GDM1 (cell line): Measurements from ENCODE around the gene MYOM3.

Source experiments
- DNase-seq: peaks from one replicate; lab custom pipeline; 2025; lab: John Stamatoyannopoulos, UW

Gene MYOM3

DNA sequence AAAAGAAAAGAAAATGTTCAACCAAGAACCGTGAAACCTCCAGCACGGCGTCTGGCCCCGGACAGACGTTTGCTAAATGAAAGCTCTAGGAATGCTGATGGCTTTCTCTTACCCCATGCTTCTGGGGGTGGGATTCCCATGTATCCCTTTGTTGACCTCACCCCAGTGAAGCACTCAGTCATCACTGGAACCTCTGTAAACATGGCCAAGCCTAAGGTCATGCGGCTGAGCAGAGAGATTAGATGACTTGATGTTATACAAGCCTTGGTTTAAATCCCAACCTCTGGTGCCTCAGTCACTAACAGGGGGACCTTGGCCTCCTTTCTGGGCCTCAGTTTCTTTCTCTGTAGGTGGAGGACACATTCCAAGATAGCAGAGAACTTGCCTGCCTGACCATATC is 2.8 kb upstream of the MYOM3 start:
- no peak for DNase-seq

DNA sequence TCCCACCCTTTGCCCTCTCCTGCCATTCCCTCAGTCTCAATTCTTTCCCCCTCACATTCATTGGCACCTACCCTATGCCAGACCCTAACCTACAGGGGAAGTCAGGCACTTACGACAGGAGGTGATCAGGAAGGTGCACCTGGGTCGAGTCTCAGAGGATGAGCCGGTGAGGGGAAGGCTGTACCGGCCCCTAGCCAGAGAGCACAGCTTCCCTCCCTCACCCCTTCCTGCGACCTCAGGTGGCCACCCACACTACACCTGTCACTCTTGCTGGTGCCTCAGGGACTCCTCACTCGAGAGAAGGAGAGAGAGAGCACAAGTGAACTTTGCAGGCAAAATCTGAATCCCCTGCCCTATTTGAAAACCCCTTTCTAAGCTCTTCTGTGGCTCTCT is 1.7 kb upstream of the MYOM3 start:
- no peak for DNase-seq

DNA sequence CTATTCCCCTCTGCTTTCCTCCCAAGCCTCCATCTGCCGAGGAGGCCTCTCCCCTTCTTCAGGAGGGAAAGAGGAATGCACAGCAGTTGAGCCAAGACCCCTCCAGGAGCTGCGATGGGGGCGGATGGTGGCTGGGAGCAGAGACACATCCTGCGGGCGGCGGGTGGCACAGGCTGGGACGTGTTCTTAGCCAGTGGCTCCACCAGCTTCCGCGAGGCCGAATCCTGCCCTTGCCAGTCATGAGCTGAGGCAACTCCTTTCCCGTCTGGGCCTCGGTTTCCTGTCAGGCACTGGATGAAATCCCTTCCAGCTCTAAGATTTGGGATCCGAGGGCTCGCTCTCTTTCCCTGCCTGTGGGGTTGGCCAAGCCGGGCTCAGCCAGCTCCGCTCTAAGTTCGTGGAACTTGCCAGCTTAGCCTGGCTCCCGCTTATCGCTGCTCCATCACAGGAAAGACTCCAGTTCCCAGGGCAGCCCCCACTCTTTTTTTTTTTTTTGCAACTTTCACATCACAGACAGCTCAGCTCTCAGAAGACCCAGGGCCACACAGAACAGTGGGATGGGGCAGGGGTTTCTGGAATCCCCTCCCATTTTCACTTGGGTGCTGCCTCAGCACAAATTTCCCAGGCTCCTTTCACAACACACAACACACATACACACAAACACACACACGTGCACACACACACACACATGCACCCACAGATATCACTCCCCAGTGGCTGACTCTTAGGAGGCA is 506 bp downstream of the MYOM3 start:
- DNase-seq: no peak

DNA sequence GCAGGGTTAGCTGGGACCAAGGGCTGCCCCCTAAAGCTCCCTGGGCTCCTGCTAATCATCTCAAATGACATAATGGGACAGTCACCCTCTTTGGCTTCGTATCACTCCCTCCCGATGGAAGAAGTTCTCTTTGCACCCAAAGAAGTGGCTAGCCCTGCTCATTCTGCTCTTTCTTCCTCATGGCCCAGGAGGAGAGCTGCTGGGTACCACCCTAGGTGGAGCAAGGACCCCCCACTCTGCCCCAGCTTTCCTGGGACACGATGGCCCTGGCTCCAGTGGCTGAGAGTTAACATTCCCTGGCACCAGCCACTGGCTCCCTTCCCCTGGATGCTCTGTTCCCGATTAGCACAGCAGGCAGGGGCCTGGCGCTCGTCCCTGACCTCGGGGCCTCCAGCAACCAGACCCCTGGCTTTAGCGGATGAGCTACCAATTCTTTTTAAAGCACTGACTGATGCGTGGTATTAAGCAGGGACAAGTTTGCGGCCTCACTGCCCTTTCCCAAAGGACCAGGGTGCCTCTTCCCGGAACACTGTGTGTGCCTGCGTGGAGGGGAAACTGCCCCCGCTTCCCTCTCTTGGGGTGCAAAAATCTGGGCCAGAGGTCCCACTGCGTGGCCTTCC is 1.2 kb downstream of the MYOM3 start:
- no peak for DNase-seq

DNA sequence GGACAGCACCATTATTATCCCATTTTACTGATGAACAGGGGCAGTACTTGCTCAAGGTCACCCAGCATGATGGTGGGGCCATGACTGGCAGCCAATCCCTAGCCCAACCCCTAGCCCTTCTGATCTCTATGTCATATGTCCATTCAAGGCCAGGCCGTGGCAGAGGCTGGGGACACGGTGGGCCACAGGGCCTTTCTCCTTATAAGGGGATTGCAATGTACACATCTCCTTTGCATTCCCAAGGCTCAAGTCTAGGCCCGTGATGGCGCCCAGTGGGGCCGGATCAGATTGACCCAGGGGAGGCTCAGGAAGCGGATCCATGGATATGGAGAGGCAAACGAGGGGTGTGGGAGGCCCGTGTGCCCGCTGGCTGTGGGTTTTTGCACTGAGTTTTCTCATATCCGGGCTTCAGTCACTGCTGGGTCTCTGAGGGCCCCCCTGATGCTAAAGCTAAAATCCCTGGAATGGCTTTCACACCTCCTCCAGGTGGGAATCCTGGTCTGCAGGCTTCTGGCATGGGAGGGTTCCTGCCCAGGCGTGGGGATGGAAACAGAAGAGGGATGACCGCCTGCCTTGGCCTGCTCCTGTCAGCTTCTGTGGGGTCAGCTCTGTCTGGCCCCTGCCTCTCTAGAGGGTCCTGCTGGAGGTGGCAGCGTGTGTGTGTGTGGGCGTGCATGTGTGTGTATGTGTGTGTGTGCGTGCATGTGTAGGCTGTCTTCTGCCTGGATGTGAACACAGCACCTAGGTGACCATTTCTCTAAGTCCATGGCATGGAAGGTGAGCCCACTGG is 2.1 kb downstream of the MYOM3 start:
- DNase-seq: no peak

DNA sequence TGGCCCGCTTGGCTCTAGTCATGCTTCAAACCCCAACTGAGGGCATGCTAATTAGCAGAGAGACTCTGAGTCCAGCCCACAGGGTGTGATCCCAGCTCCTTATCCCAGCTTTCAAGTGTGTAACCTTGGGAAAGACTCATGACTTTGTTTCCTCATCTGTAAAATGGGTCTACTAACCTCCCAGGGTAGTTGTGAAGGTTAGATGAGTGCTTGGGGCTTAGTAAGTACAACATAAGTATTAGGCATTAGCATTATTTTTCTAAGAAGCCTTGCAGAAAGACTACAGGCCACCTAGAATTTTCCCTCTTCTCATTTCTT is 2.8 kb downstream of the MYOM3 start:
- DNase-seq: no peak

DNA sequence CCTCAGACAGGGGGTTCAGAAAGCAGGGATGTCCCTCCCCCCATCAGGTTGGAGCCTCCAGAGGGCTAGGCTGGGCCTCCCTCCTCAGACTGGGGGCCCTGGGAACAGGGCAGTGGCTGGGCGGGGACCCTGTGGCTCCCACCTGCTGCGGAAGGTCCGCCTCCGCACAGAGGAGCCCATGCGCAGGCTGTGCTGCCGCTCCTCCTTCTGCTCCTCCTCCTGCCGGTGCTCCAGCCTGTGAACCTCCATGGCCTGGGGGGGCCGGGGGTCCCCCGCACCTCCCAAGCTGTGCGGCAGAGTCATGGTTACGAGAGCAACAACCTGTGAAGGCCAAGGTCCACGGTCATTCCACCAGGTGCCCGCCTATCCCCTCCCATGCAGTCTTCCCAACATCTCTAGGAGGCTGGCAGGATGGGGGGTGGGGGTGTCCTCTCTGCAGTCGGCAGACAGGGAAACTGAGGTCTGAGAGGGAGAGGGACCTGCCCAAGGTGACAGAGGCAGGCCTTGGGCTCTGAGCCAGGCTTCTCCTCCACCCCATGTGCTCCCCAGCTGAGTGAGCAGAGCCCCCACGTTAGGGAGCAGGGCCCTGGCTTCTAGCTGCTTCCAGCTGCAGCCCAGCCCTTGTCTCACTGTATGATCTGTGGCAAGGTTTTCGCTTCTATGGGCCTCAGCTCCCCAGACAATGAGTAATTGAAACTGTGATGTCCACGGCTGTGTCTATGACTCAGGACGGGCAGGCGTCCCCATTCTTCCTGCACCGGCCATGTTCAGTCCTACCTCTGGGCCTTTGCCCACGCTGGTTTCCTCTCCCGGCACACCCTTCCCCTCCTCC is 3.4 kb downstream of the MYOM3 start:
- no peak for DNase-seq

DNA sequence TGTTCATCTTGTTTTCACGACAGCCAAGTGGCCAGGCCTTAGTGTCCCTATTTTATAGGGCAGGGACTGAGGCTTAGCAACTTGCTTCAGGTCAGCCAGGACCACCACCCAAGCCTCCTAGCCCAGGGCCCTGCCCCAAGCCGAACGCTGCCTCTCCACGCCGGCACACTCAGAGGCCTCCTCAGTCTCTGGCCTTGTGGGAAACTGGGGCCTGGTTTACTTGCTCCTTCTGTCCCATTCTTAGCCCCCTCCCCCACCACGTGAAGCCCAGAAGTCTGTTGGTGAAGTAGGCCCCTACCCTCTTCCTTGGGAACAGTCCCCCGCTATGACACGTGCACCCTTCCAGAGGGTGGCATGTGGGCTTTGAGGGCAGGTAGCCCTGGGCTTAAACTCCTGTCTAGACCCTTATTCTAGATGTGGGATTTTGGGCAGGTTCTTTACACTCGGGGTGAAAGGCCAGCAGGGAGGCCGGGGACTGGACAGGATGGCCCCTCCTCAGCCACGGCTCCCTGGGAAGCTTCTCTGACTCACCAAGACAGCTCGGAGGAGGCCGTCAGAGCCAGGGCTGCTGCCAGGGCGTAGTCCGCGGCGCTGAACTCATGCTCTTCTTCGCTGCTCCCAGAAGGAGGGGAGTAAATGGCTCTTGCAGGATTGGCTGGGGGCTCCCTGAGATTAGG is 4.3 kb downstream of the MYOM3 start:
- DNase-seq: no peak

DNA sequence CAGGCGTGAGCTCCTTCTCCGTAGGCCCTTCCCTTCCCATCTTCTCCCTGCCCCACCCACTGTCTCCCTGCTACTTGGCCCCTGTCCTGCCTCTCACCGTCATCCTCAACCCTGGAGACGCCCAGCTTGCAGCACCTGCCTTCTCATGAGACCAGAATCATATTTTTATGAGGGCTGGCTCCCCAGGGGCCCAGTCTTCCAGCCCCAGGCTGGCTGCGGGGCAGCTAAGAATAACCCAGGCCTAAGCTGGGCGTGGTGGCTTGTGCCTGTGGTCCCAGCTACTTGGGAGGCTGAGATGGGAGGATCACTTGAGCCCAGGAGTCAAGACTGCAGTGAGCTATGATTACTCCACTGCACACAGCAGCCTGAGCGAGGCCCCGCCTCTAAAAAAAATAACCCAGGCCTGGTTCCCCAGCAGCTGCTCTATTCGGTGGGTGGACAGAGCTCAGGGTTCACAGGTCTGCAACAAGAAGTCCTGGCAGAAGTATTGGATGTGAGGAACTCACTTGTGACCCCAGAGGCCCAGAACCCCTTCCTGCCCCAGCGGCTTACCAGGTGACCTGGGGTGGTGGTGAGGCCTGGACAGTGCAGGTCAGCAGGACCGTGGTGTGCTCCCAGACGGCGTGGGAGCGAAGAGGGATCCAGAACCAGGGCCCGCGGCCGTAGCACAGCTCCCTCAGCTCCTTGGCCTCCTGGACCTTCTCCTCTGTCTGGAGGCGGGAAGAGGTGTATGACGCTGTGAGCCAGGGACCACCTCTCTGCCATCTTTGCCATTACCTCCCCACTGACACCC is 6.4 kb downstream of the MYOM3 start:
- DNase-seq: no peak

DNA sequence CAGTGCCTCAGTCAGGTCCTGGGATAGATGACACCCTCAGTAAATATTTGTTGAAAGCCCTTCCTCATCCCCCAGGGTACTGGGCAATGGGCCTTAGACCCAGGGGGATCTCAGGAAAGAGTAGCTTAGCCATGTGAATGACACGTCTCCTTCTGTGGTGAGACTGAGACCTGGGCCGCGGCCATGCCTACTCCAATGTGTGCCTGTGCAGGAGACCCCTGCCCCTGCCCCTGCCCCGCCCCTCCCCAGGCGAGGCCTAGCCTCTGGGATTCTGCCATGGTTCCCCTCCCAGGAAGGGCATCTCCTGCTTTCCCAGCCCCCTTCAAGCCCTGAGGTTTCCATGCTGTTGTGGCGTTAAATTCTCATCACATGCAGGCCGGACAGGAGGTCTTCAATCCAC is 7.1 kb downstream of the MYOM3 start:
- no peak for DNase-seq

DNA sequence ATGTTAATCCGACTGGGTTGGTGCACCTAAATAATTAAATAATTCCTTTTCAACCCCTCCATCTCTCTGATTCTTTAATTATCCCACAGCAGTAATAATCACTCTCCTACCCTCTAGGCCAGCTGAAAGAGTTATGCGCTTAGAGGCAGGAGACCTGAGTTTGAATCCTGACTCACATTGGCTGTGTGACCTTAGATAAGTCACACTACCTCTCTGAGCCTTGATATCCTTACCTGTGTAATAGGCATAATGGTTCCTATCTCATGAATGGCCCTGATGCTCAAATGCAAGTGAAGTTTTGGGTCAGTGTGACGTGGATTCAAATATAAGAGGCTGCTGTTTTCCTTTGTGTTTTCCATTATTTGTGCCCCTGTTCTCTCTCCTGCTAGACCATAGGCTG is 8.1 kb downstream of the MYOM3 start:
- DNase-seq: no peak

DNA sequence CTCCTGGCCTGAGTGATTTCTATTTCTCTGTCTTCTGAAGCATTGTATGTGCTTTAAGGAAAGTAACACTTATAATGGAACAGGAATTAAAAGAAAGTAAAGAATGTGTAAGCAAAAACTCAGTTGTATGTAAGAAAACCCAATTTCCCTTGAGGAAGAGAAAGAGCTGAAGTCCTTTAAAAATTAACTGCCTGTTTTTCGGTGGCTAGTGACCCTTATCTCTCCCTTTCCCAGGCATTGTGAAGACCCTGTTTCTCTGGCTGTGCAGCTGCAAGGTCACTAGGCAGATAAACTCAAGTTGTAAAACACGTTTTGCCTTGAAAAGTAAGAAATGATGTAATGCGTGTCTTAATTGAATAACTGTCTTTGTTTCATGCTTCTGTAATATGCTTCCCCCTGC is 8.5 kb downstream of the MYOM3 start:
- no peak for DNase-seq

DNA sequence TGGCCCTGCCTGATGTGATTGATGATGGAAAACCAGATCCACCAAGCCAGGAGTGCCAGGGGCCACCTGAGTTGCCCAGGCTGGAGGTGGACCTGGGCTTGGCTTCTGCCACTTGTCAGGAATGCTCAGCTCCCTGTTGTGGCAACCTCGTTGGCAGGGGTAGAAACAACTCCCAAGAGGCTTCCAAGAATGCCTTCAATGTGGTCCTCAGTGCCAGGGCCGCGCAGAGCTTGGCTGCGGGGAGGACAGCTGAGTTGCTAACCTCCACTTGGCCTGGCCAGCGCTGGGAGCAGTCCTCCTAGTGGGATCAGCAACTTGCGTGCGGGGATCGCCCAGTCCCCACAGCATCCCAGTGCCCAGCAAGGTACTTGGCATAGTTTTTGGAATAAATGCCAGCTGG is 9.0 kb downstream of the MYOM3 start:
- no peak for DNase-seq

DNA sequence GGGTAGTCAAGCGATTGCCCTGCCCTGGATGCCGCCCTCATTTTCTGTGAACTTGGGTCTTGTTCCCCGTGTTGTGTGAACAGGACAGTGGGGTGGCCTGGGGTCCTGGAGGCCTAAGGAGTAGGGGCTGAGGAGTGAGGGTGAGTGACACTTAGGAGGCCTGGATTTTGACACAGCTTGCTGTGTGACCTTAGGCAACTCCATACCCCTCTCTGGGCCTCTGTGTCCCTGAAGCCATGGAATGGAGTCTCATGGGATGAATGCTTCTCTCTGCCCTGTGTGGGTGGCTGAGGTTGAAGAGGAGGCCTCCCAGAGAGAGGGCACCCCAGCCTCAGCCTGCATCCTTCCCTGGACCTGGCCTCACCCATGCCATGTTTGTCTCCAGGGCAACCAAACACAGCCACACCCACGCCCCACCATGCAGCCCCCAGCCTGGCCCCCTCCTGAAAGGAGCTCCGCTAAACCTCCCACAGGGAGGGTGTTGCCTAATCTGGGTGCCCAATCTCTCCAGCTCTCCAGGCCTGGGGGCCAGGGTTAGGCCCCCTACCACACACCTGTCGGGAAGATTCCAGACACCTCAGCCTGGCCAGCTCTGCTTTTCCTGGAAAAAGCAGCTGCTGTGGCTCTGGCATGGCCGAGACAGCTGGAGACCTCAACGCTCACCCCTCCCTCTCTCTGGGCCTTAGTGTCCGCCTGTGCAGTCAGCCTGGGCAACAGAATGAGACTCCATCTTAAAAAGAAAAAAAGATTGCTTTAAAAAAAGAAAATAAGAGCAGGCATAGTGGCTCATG is 9.9 kb downstream of the MYOM3 start:
- no peak for DNase-seq

DNA sequence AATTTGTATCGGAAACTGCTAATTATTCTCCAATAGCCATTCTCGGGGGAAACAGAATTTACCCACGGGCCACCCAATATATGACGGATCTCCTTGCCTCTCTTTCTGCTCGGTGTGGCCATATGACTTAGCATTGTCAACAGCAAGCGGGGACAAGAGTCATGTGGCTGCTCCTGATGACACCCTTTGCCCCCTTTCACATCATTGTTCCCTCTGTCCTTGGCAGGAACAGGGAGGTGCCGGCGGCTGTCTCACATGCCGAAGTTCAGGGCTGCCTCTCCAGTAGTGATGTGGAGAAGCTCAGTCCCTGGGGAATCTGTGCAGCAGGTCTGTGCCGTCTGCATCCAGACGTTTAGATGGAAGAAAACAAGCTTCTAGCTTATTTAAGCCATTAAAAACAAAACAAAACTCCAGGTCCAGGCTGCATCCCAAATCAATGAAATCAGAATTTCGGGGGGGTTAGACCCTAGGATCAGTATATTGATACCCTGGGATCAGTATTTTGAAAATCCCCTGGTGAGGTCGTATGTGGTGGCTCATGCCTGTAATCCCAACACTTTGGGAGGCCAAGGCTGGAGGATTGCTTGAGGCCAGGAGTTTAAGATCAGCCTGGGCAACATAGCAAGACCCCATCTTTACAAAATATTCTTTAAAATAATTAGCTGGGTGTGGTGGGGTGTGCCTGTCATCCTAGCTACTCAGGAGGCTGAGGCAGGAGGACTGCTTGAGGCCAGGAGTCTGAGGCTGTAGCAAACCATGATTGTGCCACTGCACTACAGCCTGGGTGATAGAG is 10.8 kb downstream of the MYOM3 start:
- DNase-seq: no peak

DNA sequence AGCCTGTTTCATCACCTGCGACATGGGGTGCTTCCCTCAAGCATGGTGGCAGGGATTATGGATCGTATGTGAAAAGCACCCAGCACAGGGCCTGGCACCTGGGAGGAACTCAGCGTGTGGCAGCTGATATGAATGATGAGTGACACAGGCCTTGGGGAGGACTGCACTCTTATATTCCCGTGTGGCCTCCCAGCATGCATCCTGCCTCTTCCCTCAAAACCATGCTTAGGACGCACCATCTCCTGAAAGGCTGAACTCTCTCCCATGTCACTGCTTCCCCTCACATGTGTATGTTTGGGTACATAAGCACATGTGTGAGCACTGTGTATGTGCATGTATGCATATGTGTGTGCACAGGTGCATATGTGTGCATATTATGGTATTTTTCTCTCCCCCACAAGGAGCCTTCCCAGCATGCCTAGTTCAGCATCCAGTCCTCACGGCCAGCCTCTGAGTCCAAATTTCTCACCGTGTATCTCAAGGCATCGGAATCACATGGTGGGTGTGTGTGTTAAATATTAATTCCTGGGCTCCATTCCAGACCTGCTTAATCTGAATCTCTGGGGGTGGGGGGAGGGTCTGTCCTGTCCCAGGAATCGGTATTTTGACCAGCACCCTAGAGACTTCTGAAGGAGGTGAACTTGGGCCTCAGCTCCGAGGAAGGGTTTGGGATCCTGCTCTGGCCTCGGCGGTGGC is 12.8 kb downstream of the MYOM3 start:
- no peak for DNase-seq

DNA sequence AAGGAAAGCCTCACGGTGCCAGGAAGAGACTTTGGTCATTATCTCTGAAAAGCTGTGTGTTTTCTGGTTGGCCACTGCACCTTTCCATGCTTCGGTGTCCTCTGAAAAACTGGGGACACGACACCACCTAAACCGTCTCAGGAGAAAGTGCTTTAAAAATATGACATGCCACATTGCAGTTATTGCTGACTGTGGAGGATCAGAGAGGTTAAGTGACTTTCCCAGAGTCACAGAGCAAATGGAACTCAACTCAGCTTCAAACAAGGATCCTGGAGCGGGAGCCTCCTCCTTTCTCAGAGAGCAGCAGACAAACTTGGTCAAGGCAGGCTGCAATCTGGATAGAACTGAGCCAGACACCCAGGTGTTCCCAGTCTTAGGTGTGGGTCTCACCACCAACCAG is 13.8 kb downstream of the MYOM3 start:
- DNase-seq: no peak

DNA sequence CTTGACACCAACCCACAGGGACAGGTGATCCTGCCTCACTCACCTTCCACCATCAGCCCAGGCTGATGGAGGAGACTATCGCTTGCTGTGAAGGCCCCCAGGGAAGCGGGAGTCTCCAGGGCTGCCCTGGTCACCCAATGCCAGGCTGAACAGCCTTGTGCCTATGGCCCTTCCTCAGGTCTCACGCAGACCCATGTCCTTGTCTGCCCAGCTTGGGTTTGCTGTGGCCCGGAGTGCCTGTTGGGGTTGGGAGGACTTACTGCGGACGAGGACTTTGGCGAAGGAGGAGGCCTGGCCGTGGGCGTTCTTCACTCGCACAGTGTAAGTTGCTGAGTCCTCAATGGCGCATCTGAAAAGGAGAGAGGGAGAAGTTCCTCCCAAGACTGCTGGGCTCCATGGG is 14.3 kb downstream of the MYOM3 start:
- no peak for DNase-seq

DNA sequence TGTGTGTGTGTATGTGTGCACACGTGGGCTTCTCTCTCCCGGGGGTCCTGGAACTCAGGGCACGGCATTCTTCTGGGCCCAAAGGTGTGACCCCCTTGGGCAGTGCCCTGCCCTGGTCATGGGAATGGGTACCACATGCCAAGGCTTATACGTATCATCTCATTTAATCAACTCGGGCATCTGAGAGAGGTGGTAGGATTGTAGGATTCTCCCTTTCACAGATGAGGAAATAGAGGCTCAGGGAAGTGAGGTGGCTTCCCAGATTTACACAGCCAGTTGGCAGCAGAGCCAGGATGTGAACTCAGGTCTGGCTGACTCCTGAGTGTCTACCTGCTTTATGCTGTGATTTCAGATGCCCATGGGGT is 15.2 kb downstream of the MYOM3 start:
- no peak for DNase-seq
